HG03354 (cell line): ENCODE measurements around the gene NRN1L.
A peak's percentile ranks its signal among the peaks of the same experiment; 100 is the strongest.
"Not testable (repeated sequence)": the region's sequence is repeated elsewhere in the genome, so short reads cannot be mapped to it uniquely, and the experiment has no call there.

Source experiments
- ATAC-seq: cut with Tn5 transposase; IDR thresholded peaks from one replicate; pipeline ENCODE4 v1.9.1; 2021; ENCODE audit warnings: mild to moderate bottlenecking; ENCODE audit not compliant: unreplicated experiment, poor library complexity, severe bottlenecking

Gene NRN1L

GRCh38 chr16:67858500-67858899 lies 26.2 kb upstream of the NRN1L start:
- ATAC-seq: no peak

- ATAC-seq: no peak
Observed at GRCh38 chr16:67860589-67861398, 23.9 kb upstream of the NRN1L start.

- no peak for ATAC-seq
Observed at GRCh38 chr16:67861877-67862276, 22.8 kb upstream of the NRN1L start.

GRCh38 chr16:67862623-67863583 lies 21.8 kb upstream of the NRN1L start:
- ATAC-seq: no peak

GRCh38 chr16:67864044-67864443 lies 20.6 kb upstream of the NRN1L start:
- not testable (repeated sequence) for ATAC-seq

- no peak for ATAC-seq
Observed at GRCh38 chr16:67864594-67864993, 20.1 kb upstream of the NRN1L start.

GRCh38 chr16:67865318-67865717 lies 19.4 kb upstream of the NRN1L start:
- no peak for ATAC-seq

GRCh38 chr16:67868290-67868689 lies 16.4 kb upstream of the NRN1L start:
- ATAC-seq: no peak

- no peak for ATAC-seq
Observed at GRCh38 chr16:67869653-67870052, 15.0 kb upstream of the NRN1L start.

GRCh38 chr16:67871256-67871655 lies 13.4 kb upstream of the NRN1L start:
- no peak for ATAC-seq

- ATAC-seq: no peak
Observed at GRCh38 chr16:67872131-67872630, 12.5 kb upstream of the NRN1L start.

- ATAC-seq: peak; percentile 78
Observed at GRCh38 chr16:67872631-67873434, 11.9 kb upstream of the NRN1L start, which contains the start of gene EDC4. Gene EDC4, plus strand, starts transcription at chr16:67873052. Its CDS starts 210 bp downstream, at chr16:67873262.

GRCh38 chr16:67873435-67874370 lies 11.0 kb upstream of the NRN1L start:
- no peak for ATAC-seq

GRCh38 chr16:67874372-67874771 lies 10.3 kb upstream of the NRN1L start:
- ATAC-seq: no peak

- no peak for ATAC-seq
Observed at GRCh38 chr16:67877064-67877463, 7.6 kb upstream of the NRN1L start.

GRCh38 chr16:67878232-67878631 lies 6.5 kb upstream of the NRN1L start:
- ATAC-seq: no peak

- ATAC-seq: no peak
Observed at GRCh38 chr16:67878846-67879245, 5.8 kb upstream of the NRN1L start.

- ATAC-seq: no peak
Observed at GRCh38 chr16:67879462-67879861, 5.2 kb upstream of the NRN1L start.

GRCh38 chr16:67879936-67880335 lies 4.7 kb upstream of the NRN1L start:
- ATAC-seq: no peak
